ENCODE data around the gene ADAMTS13.
"Not testable (repeated sequence)": the region's sequence is repeated elsewhere in the genome, so short reads cannot be mapped to it uniquely, and the experiment has no call there.

The ADAMTS13 gene

GRCh38 chr9:133427658-133428348 is 5.6 kb downstream of the ADAMTS13 start:
- DNase-seq, result no peak

- DNase-seq, result no peak
Measured at GRCh38 chr9:133428617-133429101, 6.5 kb downstream of the ADAMTS13 start.

GRCh38 chr9:133429214-133429613 is 7.0 kb downstream of the ADAMTS13 start:
- DNase-seq, result no peak

- no peak for DNase-seq
Measured at GRCh38 chr9:133429641-133430161, 7.5 kb downstream of the ADAMTS13 start.

- no peak for DNase-seq
Measured at GRCh38 chr9:133430244-133430643, 8.1 kb downstream of the ADAMTS13 start.

GRCh38 chr9:133433351-133433843 is 11.2 kb downstream of the ADAMTS13 start:
- DNase-seq, result no peak

GRCh38 chr9:133436681-133437080 is 14.5 kb downstream of the ADAMTS13 start:
- DNase-seq, result no peak

- no peak for DNase-seq
Measured at GRCh38 chr9:133437753-133438531, 15.8 kb downstream of the ADAMTS13 start.

GRCh38 chr9:133439337-133439736 is 17.2 kb downstream of the ADAMTS13 start:
- no peak for DNase-seq

GRCh38 chr9:133440874-133441273 is 18.7 kb downstream of the ADAMTS13 start:
- no peak for DNase-seq

- DNase-seq, result no peak
Measured at GRCh38 chr9:133441571-133441970, 19.4 kb downstream of the ADAMTS13 start.

- no peak for DNase-seq
Measured at GRCh38 chr9:133443248-133443647, 21.1 kb downstream of the ADAMTS13 start.

- no peak for DNase-seq
Measured at GRCh38 chr9:133443982-133444381, 21.8 kb downstream of the ADAMTS13 start.

GRCh38 chr9:133445293-133445969 is 23.3 kb downstream of the ADAMTS13 start:
- DNase-seq, result no peak

- DNase-seq, result no peak
Measured at GRCh38 chr9:133448487-133448972, 26.4 kb downstream of the ADAMTS13 start.

GRCh38 chr9:133449760-133450159 is 27.6 kb downstream of the ADAMTS13 start:
- no peak for DNase-seq

GRCh38 chr9:133451865-133452264 is 29.7 kb downstream of the ADAMTS13 start:
- not testable (repeated sequence) for DNase-seq

GRCh38 chr9:133452562-133452961 is 30.4 kb downstream of the ADAMTS13 start:
- no peak for DNase-seq

- DNase-seq, result no peak
Measured at GRCh38 chr9:133453651-133454050, 31.5 kb downstream of the ADAMTS13 start.

- no peak for DNase-seq
Measured at GRCh38 chr9:133454325-133454724, 32.2 kb downstream of the ADAMTS13 start.

GRCh38 chr9:133454943-133455673 is 32.9 kb downstream of the ADAMTS13 start:
- no peak for DNase-seq

GRCh38 chr9:133455936-133456335 is 33.8 kb downstream of the ADAMTS13 start:
- no peak for DNase-seq

Data from activated CD4-positive, alpha-beta T cell treated with anti-CD3 and anti-CD28 coated beads for 1 hour (primary cell).